HTERT RPE-1 (cell line): ENCODE data around the gene NXN.
"Not testable (repeated sequence)": the region's sequence is repeated elsewhere in the genome, so short reads cannot be mapped to it uniquely, and the experiment has no call there.

Experiments
- in situ Hi-C: fragments of 300-500 bp; cut with MboI; formaldehyde crosslinking; loops from 4 replicates; pipeline ENCODE4 v1.14.3; 2020; ENCODE audit warnings: low sequenced_read_pairs

NXN gene

GRCh38 chr17:958712-959451 lies 20.7 kb downstream of the NXN start:
- in situ Hi-C loops, result no loop called here

DNA sequence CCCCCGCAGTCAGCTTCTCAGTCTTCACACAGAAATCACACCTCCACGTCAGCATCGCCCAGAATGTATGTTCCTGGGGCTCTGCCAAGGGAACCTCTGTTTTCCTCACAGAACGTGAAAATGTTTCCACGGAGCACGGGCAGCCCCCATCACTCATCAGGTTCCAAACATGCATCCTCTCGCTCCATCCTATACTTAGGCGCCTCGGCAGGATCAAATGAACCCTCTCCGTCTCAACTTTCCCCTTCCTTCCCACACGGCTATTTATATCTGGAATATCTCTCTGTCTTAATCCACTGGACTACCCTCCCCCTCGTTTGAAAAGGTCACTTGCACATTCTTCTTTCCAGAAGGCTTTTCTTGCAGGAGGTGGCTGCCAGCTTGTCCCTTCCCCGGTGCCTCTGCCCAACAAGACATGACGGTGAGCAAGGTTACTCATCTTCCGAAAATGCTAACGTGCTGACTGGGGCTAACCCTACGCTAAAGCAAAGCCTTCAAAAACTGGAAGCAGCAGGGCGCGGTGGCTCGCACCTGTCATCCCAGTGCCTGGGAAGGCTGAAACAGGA lies 21.6 kb downstream of the NXN start:
- in situ Hi-C loops, result no loop called here

DNA sequence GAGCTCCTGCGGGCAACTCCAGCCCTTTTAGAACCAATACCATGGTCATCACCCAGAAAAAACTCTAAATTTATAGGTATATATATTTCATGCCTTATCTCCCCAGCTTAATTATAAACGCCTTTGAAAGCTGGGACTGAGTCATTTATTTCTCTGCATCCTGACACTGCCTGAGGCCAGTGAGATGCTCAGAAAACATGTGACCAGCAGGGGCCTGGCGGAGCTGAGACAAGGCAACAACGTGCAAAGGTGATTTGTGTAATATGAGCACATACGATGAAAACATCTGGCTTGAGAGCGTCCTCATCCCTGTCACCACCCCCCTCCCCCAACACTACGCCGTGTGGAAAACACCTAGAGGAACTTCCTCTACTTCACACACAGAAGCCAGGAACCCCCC lies 22.7 kb downstream of the NXN start:
- in situ Hi-C loops, result no loop called here

DNA sequence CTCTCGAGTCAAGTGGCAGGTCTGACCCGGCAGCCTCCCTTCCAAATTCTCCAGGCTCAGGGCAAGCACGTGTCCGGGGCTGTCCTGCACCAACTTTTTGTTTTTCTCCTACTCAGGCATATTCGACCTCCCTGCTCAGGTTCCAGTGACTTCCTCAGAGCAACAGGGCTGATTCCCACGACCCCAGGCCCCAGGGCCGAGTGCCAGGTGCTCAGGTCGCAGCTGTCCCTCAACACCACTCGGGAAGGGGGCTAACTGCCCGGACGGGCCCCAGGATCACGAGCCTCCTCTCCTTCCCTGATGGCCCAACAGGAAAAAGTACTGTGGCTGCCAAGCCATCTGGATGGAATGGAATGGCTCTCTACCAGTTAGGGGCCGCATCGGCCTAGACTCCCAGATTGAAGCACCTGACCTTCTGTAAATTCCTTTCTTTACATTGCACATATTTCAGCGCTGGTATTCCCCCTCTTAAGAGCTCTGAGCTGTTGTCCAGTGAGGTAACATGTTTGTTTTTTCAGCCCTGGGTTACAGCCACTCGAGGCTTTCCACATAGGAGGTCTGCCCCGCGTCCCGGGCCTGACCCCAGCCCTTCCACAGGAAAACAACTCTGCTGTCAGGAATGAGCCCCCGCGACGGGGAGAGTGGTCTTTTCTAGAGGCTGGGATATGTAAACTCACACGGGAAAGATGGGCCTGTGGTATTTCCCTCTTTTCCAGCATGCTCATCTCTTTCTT lies 25.0 kb downstream of the NXN start:
- in situ Hi-C loops, result no loop called here

DNA sequence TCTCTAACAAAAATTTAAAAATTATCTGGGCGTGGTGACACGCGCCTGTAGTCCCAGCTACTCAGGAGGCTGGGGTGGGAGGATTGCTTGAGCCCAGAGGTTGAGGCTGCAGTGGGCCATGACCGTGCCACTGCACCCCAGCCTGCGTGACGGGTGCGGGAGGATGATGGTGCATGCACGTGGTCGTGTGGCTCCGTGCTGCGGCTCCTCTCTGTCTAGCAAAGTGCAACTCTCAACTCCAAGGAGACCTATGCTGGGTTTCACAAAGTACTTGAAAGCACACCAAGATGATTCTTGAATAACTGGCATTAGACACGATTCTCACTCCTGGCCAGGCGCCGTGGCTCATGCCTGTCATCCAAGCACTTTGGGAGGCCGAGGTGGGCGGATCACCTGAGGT lies 25.8 kb downstream of the NXN start:
- in situ Hi-C loops, result no loop called here

GRCh38 chr17:952592-952991 lies 27.0 kb downstream of the NXN start:
- in situ Hi-C loops, result not testable (repeated sequence)

- in situ Hi-C loops, result no loop called here
Observed at GRCh38 chr17:951325-952132, 28.0 kb downstream of the NXN start.

DNA sequence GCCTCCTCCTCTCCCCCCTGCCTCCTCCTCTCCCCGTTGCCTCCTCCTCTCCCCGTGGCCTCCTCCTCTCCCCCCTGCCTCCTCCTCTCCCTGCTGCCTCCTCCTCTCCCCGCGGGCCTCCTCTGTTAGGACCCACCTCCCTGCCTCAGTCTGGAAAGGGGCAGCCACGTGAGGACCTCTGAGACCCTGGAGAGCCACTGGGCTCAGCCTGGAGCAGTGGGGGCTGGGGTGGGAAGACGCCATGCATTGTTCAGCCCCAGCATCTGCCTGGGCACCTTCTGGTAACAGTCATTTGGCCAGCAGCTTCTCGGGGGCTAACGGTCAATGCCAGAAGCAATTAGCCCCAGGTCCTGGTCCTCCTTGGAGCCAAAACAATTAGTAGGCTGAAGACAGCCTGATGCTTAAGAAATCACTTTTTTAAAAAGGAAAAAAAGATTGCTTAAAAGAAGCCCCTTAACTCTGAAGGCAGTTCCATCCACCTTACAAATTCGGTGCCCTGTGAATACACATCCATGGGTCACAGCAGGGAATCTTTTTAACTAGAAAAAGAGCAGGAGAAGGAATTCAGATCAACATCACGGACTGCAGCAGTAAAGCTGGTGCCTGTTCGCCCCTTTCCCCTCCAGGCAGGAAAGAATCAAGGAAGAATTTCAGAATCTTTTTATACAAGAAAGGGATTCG lies 29.8 kb downstream of the NXN start:
- in situ Hi-C loops, result no loop called here

DNA sequence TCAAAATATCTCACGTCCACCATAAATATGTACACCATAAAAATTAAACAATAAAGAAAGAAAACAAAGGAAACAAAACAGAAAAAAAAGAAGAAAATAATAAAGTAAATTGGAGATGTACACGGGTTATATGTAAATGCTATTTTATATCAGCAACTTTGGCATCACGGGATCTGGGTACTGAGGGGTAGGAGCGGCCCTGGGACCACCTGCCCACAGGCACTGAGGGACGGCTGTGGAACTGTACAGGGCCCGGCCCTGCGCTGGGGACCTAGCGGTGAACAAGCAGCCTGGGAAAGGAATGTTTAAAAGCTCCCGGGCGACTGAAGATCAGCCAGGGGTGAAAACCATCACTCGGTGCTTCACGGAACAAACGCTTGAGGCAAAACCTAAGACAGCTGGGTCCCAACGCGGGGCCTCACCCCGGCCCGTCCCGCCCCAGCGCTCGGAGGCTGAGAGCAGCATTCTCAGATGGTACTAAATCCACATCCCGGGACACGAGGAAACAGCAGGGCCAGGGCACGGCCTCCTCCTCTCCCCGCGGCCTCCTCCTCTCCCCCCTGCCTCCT lies 31.2 kb downstream of the NXN start:
- in situ Hi-C loops, result no loop called here

DNA sequence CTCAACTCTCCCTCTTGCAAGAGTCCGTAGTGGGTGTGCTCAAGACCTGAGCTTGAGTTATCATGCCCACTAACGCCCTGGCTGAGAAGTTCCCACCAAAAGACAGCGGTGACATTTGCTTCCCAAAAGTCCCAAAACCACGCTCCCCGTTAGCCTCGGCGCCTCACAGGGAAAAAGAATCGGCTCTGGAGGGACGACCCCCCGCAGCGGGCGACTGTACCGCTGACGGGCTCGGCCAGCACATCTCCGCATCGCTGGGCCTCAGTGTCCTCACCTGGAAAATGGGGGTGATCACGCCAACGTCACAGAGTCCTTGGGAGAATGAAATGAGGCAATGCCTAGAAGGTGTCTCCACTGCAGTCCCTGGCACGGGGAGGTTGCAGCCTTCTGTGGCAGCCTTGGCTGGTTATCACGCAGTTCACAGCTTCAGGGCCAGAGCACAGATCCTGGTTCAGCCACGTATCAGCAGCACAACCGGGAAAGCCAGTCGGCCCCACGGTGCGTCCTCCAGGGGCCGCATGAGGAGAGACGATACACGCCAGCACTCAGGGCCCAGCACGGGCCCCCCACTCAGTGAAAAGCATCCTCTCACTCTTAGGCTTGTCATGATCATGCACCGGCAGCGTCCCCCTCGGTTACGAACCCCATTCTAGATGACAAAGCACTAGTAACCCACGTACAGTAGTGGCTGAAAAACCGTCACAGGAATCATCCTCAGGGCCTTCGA lies 32.9 kb downstream of the NXN start:
- in situ Hi-C loops, result no loop called here

DNA sequence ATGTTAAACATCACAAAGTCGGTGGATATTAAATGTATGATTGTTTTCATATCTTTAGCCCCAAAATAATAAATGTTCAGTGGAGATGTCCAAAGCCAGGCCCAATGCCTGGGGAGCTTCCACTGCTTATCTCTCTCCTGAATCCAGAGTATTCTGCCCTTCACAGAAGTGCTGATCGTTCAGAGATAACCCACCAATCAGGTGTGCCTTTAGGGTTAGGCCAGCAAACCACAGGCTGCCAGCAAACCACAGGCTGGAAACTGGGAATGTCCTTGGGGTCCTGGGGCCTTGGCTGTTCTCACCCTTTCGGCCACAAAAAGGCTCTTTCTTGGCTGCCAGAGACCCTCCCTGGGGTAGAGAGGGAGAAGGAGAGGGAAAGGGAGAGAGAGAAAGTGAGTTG lies 33.9 kb downstream of the NXN start:
- in situ Hi-C loops, result no loop called here

- in situ Hi-C loops, result no loop called here
Observed at GRCh38 chr17:944266-944826, 35.2 kb downstream of the NXN start.

DNA sequence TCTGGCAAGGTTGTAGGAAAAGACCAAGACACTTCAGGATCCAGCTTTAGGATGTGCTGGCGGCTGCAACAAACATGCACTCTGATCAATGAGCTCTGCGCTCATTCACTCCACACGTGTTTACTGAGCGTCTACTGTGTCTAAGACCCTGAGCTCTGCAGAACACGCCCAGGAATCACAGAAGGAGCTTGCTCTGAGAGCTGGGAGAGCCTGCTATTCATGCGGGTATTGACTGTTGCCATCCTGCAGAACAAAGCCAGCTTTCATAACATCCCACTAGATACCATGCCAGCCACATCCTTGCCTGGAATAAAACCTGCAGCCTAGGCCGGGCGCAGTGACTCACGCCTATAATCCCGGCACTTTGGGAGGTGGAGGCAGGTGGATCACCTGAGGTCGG lies 44.1 kb downstream of the NXN start:
- in situ Hi-C loops, result no loop called here

DNA sequence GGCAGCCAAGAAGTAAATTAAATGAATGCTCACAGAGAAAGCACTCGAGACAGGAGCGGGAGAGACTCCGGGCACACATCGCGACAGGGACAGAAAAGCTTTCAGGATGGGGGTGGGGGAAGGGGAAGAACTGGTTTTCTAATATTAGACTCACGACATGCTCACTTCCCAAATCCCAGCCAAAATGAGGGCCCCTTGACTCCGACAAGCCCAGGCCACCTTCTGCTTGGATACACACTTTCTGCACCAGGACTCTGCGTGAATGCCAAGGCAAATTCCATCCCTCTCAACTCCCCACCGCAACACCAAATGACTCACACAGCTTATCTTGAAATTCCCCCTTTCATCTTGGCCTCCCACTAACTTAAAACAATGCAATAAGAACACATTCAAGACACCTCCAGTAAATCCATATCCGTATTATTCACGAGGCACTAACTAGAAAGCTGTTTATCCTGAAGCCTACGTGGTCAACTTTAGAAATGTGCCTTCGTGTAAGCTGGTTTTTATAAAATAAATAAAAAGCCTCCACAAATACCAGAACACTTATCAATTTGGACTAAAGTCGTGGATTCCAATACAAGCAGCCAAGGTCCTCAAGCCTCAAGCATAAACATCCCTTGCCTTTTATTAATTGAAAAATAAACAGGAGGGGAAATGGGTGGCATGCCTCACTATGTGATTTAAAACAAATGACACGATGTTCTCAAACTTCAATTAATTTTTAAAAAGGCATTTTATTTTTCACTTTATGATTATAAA lies 46.1 kb downstream of the NXN start:
- in situ Hi-C loops, result no loop called here

DNA sequence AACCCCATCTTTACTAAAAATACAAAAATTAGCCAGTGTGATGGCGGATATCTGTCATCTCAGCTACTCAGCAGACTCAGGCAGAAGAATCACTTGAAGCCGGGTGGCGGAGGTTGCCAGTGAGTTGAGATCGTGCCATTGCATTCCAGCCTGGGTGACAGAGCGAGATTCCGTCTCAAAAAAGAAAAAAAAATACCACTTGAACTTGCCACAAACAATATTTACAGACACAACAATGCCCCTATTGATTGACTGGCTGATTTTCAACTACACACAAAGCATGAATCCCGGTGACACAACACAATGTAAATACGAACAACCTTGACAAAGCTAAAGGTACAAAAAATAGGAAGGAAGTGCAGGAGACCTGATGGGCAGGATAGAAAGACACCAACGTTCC lies 49.3 kb downstream of the NXN start:
- in situ Hi-C loops, result no loop called here

GRCh38 chr17:929586-929985 lies 50.0 kb downstream of the NXN start:
- in situ Hi-C loops, result no loop called here

DNA sequence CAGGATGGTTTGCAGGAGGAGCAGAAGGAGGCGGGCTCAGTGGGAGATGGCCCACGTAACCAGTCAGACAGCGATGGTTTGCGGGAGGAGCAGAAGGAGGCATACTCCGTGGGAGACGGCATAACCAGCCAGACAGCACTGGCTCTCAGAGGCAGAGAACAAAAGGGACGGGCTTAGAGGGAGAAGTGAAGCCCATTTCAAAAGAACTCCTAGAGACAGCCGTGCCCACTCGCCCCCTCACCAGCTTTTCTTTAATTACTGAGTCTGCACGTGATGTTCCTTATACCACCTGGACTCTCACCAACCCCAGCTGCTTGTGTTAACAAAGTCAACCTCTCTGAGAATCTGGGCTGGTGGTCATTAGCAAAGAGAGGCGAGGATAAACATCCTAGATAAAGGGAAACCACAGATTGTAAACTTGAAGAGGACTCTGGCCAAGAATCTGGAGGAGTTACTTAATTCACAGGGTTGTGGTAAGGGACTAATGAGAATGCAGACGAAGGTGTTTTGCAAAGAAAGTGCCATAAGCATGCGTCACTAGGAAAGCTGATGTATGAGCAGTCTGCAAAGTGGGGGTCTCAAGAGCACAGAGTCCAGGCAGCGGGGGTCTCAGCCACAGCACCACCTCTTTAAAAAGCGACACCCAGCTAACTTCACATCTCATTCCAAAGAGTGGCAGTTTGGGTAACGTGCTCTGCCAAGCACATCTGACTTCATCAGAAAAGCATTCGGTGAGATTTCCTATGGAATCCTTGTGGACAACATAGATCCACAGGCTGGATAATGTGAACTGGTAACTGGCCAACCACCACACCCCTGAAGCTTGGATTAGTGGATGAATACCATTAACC lies 51.7 kb downstream of the NXN start:
- in situ Hi-C loops, result no loop called here

GRCh38 chr17:925817-926216 lies 53.8 kb downstream of the NXN start:
- in situ Hi-C loops, result no loop called here
